ENCODE measurements around the gene ABL1. TPM values are rescaled to one million over a fixed set of nuclear protein-coding genes. Genes with fewer than 3 reads are reported as not detected.

The ABL1 gene
- total RNA-seq, 1 experiment from 2014 or later, result 57.2 TPM

GRCh38 chr9:130815242-130815808 lies 19.7 kb upstream of the ABL1 start:
- Histone ChIP-seq H3K36me3 (no peaks in the 10 kb centered on the region), H3K4me1 (no peaks in the 10 kb centered on the region), H3K4me3 (no peak overlapping the region), H3K27ac (no peak overlapping the region), H3K27me3 (no peaks in the 10 kb centered on the region), H3K9me3 (replicated peaks) (peaks cover 12% of the 10 kb centered on the region)
- DNase-seq, result no peak

DNA sequence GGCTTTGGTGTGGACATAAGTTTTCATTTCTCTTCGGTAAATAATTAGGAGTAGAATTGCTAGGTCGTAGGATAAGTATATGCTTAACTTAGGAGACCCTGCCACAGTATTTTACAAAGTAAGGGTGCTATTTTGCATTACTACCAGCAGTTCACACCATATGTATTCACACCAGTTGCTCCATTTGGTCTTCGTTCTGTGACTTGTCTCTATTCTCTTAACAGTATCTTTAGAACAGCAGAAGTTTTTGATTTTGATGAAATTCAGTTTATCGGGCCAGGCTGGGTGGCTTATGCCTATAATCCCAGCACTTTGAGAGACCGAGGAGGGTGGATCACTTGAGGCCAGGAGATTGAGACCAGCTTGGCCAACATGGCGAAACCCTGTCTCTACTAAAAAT lies 17.1 kb upstream of the ABL1 start:
- H3K9me3 ChIP-seq (replicated peaks), result peaks cover 7% of the 10 kb centered on the region
- no peaks in the 10 kb centered on the region for H3K27me3 ChIP-seq
- no peak overlapping the region for H3K4me3 ChIP-seq
- DNase-seq, result no peak
- H3K4me1 ChIP-seq, result no peaks in the 10 kb centered on the region; the same call in 1 of the 2 replicates
- no peak overlapping the region for H3K27ac ChIP-seq
- no peaks in the 10 kb centered on the region for H3K36me3 ChIP-seq

GRCh38 chr9:130820135-130820738 lies 14.8 kb upstream of the ABL1 start:
- no peak overlapping the region for H3K27ac ChIP-seq
- H3K36me3 ChIP-seq, result no peaks in the 10 kb centered on the region
- no peak for DNase-seq
- H3K4me1 ChIP-seq, result peaks cover 18% of the 10 kb centered on the region
- H3K27me3 ChIP-seq, result no peaks in the 10 kb centered on the region
- peaks cover 7% of the 10 kb centered on the region for H3K9me3 ChIP-seq (replicated peaks)
- no peak overlapping the region for H3K4me3 ChIP-seq

GRCh38 chr9:130823435-130823834 lies 11.6 kb upstream of the ABL1 start:
- no peaks in the 10 kb centered on the region for H3K27me3 ChIP-seq
- no peaks in the 10 kb centered on the region for H3K36me3 ChIP-seq
- H3K9me3 ChIP-seq (replicated peaks), result no peaks in the 10 kb centered on the region
- peaks cover 29% of the 10 kb centered on the region for H3K4me1 ChIP-seq
- DNase-seq, result no peak
- H3K4me3 ChIP-seq, result no peak overlapping the region
- H3K27ac ChIP-seq, result no peak overlapping the region

DNA sequence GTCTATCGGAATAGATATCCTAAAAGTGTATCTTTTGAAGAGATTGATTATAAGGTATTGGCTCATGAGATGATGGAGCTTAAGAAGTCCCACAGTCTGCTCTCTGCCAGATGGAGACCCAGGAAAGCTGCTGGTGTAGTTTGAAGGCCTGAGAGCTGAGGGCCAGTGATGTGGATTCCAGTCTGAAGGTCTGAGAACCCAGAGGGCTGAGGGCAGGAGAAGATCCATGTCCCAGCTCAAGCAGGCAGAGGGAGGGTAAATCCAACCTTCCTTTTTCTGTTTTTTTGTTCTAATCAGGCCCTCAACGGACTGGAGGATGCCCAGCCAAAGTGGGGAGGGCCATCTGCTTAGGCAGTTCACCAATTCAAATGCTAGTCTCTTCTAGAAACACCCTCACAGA lies 11.0 kb upstream of the ABL1 start:
- no peaks in the 10 kb centered on the region for H3K36me3 ChIP-seq
- H3K27ac ChIP-seq, result no peak overlapping the region
- no peaks in the 10 kb centered on the region for H3K27me3 ChIP-seq
- H3K4me1 ChIP-seq, result peaks cover 29% of the 10 kb centered on the region
- no peaks in the 10 kb centered on the region for H3K9me3 ChIP-seq (replicated peaks)
- no peak overlapping the region for H3K4me3 ChIP-seq
- no peak for DNase-seq

GRCh38 chr9:130824643-130825350 lies 10.3 kb upstream of the ABL1 start:
- H3K27me3 ChIP-seq, result no peaks in the 10 kb centered on the region
- no peak overlapping the region for H3K4me3 ChIP-seq
- H3K36me3 ChIP-seq, result no peaks in the 10 kb centered on the region
- peak overlapping the region; percentile 5; the same call in 1 of the 2 replicates for H3K27ac ChIP-seq
- peaks cover 29% of the 10 kb centered on the region for H3K4me1 ChIP-seq
- H3K9me3 ChIP-seq (replicated peaks), result no peaks in the 10 kb centered on the region
- DNase-seq, result peak; percentile 89 to 95

GRCh38 chr9:130825351-130825651 lies 9.8 kb upstream of the ABL1 start:
- H3K36me3 ChIP-seq, result no peaks in the 10 kb centered on the region
- H3K27ac ChIP-seq, result peak overlapping the region; percentile 2; the same call in 1 of the 2 replicates
- no peak for DNase-seq
- peaks cover 29% of the 10 kb centered on the region for H3K4me1 ChIP-seq
- no peaks in the 10 kb centered on the region for H3K9me3 ChIP-seq (replicated peaks)
- H3K4me3 ChIP-seq, result no peak overlapping the region
- H3K27me3 ChIP-seq, result no peaks in the 10 kb centered on the region

DNA sequence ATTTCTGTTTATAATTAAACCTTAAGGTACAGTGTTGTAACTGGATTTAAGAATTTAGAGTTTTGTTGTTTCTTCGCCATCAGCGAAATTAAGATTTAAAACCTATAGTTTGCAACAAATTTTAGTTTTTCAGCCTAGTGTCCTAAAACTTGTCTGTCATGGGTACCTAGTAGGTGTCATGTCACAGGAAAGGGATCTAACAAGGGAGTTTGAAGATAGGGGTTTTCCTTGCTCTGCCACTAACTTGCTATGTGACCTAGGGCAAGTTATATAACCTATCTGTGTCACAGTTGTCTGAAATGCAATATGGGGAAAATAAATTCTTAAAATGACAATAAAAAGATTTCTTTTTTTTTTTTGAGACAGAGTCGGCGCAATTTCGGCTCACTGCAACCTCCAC lies 9.2 kb upstream of the ABL1 start:
- Histone ChIP-seq H3K4me3 (no peak overlapping the region), H3K36me3 (no peaks in the 10 kb centered on the region), H3K27me3 (no peaks in the 10 kb centered on the region), H3K9me3 (replicated peaks) (no peaks in the 10 kb centered on the region), H3K4me1 (peaks cover 29% of the 10 kb centered on the region), H3K27ac (peak overlapping the region; percentile 2; the same call in 1 of the 2 replicates)
- no peak for DNase-seq

GRCh38 chr9:130829762-130830161 lies 5.3 kb upstream of the ABL1 start:
- Histone ChIP-seq H3K4me3 (no peak overlapping the region), H3K4me1 (peaks cover 26% of the 10 kb centered on the region), H3K27me3 (no peaks in the 10 kb centered on the region), H3K9me3 (replicated peaks) (no peaks in the 10 kb centered on the region), H3K27ac (no peak overlapping the region), H3K36me3 (no peaks in the 10 kb centered on the region)
- DNase-seq, result no peak

GRCh38 chr9:130830231-130830760 lies 4.8 kb upstream of the ABL1 start:
- no peaks in the 10 kb centered on the region for H3K27me3 ChIP-seq
- H3K4me3 ChIP-seq, result no peak overlapping the region
- peaks cover 23% of the 10 kb centered on the region for H3K4me1 ChIP-seq
- H3K27ac ChIP-seq, result no peak overlapping the region
- no peak for DNase-seq
- no peaks in the 10 kb centered on the region for H3K36me3 ChIP-seq
- no peaks in the 10 kb centered on the region for H3K9me3 ChIP-seq (replicated peaks)

DNA sequence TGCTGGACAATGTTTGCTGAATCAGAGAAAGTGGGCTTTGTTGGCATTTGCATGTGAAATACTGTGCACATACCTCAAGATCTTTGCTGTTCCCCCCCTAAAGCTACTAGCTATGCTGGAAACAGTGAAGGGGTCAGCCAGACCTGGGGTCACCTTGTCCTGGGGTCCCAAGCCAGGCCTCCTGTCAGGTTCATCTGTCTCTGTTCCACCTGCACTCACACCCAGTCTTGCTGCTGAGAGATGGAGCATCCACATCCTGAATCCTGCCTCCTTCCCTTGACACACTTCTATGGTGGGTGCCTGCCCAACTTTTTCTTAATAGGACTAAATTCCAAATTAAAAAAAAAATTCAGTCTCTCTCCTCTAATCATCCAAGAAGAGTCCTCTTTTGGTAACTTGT lies 4.0 kb upstream of the ABL1 start:
- no peak overlapping the region for H3K4me3 ChIP-seq
- H3K9me3 ChIP-seq (replicated peaks), result no peaks in the 10 kb centered on the region
- H3K36me3 ChIP-seq, result no peaks in the 10 kb centered on the region
- H3K27me3 ChIP-seq, result no peaks in the 10 kb centered on the region
- no peak overlapping the region for H3K27ac ChIP-seq
- DNase-seq, result no peak
- H3K4me1 ChIP-seq, result peaks cover 15% of the 10 kb centered on the region

DNA sequence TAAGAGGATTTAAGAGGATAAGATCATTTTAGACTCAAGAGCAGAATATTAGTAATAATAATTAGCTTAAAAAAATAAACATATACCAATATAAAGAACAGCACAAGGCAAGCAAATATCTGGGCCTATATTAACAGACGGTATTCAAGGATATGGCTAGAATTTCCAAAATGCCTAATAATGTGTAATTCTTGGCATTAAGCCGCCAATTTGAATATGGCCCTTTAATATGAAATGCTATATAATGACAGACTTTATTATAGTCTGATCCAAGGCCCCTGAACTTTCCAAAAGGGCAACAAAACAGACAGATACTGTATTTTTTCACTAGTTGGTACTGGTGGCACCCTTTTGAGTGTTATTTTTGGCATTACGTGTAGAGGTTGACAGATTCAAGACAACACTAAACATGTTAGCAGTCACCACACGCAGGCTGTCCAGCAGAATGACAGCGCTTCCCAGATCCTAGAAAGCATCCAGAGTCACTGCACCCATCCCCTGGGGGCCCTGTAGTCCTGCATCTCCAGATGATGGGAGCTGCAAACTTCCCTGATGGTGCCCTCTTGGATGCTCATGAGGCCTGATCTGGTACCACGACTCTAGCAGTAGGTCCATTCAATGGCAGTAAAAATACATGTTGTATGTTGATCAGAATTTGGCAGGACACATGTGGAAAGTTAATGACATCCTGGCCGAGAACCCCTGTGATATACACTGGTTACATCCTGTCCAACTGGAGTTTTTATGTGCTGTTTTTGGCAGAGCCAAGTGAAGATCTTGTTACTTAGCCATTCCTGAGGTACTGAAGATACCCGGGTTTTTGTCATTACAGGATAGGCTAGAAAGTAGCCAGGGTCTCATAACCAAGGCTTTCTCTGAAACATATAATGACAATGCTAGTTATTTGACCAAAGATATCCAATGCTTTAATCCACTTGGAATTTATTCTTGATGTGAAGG lies 1.7 kb upstream of the ABL1 start:
- Histone ChIP-seq H3K9me3 (replicated peaks) (no peaks in the 10 kb centered on the region), H3K4me3 (no peak overlapping the region), H3K27me3 (no peaks in the 10 kb centered on the region), H3K4me1 (peaks cover 26% of the 10 kb centered on the region), H3K27ac (no peak overlapping the region), H3K36me3 (no peaks in the 10 kb centered on the region)
- peak in 1 of 2 experiments; percentile 36 for DNase-seq

GRCh38 chr9:130835441-130836298 lies 616 bp downstream of the ABL1 start:
- Histone ChIP-seq H3K27ac (peak overlapping the region; percentile 92), H3K36me3 (no peaks in the 10 kb centered on the region), H3K9me3 (replicated peaks) (no peaks in the 10 kb centered on the region), H3K27me3 (no peaks in the 10 kb centered on the region), H3K4me1 (peaks cover 29% of the 10 kb centered on the region), H3K4me3 (peak overlapping the region; percentile 92)
- peak; percentile 79 to 80 for DNase-seq

- DNase-seq, result no peak
Measured at GRCh38 chr9:130837002-130837511, 2.0 kb downstream of the ABL1 start.

More at GRCh38 chr9:130837002-130837511, 2.0 kb downstream of the ABL1 start:
- H3K4me3 ChIP-seq, result peak overlapping the region; percentile 92
- H3K4me1 ChIP-seq, result peaks cover 29% of the 10 kb centered on the region
- no peaks in the 10 kb centered on the region for H3K9me3 ChIP-seq (replicated peaks)
- H3K36me3 ChIP-seq, result no peaks in the 10 kb centered on the region
- H3K27me3 ChIP-seq, result no peaks in the 10 kb centered on the region
- no peak overlapping the region for H3K27ac ChIP-seq

Data from SJCRH30 (cell line).